Activated CD4-positive, alpha-beta T cell treated with anti-CD3 and anti-CD28 coated beads, Interleukin-2, Interleukin-4, amounts not matched to agents 100 ng/mL and 50 ng/mL, durations not matched to agents 16 hours and 8 hours (primary cell): ENCODE data around the gene ART3.
A peak's percentile ranks its signal among the peaks of the same experiment; 100 is the strongest.

Source experiments
- DNase-seq: peaks from one replicate; pipeline ENCODE4 v3.0.0-alpha.2; 2020; ENCODE audit warnings: low spot score

Gene ART3

GRCh38 chr4:76148142-76148865, 73.8 kb downstream of the ART3 start, which contains the start of gene NUP54:
NUP54 (minus strand) TSS chr4:76148397; CDS start chr4:76148374, 23 bp downstream.
- peak; percentile 97 for DNase-seq

DNA sequence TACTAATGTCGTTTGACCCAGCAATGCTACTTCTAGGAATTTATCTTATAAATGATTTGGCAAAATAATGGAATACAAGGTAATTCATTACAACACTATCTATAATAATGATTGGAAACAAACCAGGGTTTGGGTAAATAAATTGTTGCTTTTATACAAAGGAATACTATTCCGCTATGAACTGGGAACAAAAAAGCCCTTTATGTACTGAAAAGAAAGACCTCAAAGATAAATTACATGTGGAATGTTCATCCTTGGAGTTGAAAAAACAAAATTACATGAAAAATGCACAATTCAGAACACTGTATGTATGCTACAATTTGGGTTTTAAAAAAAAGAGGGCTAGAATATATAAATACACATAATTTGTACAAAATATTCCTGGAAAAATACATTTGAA, 78.8 kb downstream of the ART3 start:
- DNase-seq, result no peak

DNA sequence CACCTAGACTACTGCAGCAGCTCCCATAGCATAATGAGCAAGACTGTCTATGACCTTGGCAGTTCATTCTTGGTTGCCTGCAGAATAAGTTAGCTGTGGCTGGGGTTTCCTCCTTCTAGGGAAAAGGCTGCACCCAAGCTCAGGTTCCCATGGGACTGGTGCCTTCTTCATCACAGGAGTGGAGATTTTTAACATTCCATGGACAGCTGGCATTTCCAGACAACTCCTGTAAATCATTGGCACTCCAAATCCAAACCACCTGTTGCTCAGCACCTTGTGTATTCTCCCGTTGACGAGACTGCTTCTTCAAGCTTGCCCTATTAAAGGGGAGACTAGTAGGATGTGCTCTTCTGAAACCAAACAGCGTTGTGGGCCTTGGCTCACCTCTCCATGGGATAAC, 81.5 kb downstream of the ART3 start:
- DNase-seq, result no peak

DNA sequence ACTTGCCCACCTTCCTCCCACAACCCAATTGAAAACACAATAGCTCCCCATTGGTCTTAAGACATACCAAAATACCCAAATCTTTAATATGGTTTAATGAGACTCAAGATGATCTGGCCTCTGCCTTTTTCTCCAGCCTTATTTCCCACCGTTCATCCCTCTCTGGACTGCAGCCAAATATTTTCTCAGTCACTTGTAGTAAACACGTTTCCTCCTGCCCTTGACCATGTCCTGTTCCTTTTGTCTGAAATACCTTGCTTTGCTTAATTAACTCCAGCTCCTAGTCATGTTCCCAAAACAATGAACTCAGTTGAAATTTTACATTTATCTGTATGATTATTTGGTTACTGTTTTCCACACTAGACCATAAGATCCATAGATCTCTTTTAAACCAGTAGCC, 82.1 kb downstream of the ART3 start:
- no peak for DNase-seq

DNA sequence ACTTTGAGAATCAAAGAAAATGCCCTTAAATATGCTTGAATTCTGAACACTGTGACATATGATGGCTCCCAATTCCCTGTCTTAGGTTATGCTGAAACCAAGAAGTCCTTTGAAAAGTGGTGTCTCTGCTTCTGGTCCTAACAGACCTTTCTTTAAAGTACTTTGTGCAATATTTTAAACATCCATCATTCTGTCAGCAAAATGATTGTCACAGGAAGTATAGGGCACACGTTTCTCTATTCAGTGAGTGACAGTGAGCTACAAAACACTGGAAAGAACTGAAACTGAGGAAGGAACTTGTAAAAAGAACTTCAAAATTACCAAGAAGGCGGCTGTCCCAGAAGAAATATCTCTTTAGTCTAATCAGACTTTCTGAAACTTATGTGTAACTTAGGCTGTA, 85.8 kb downstream of the ART3 start:
- DNase-seq, result no peak
